ENCODE results near the gene DBNDD2. TPM values are rescaled to one million over a fixed set of nuclear protein-coding genes. Genes with fewer than 3 reads are reported as not detected.

The DBNDD2 gene
- total and polyA plus RNA-seq, 2 experiments from 2014 or later, result 25.8 to 62.5 TPM

DNA sequence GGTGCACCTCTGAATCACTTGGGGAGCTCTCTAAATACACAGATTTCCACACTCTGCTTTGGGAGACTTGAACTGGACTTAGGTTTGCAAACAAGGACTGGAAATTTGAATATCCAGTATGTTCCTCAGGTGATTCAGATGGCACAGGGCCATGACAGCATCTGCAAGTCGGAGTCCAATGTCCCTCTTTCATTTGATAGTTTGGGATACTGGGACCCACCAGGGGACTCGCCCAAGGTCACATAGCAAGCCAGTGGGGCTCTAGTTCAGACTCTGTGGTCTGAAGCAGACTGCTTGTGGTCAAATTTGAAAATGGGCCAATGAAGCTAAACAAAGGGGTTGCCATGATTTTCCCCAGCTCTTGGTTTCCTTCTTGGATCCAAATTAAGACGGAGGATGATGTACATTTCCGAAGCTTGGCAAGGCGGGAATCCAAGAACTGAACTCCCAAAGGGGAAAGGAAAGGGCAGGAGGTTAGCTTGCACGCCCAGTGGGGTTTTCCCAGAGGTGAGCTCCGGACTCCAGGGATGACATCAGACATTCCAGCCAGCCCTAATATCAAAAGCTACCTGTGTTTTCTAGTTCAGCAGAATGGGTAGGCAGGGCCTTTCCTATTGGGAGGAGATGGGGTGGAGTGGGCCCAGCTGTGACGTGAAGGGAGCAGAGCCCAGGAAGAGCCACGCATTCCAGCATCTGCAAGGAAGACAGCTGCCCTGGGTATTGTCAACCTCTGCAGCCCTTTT, 48.5 kb upstream of the DBNDD2 start:
- peaks cover 30% of the 10 kb centered on the region for H3K4me1 Mint-ChIP-seq
- no peak overlapping the region for H3K27ac Mint-ChIP-seq
- H4K20me1 ChIP-seq (replicated peaks; ENCODE audit: insufficient read depth), result 0 out of 2 replicates have a peak, but pooled peaks cover 5% of the 10 kb centered on the region
- H3F3A ChIP-seq (replicated peaks; ENCODE audit: low read depth), result no peaks in the 10 kb centered on the region
- H3K4me3 ChIP-seq, result no peak overlapping the region
- H3K27me3 Mint-ChIP-seq (ENCODE audit: insufficient read depth, low read depth, poor library complexity), result peaks cover 7% of the 10 kb centered on the region
- H3K4me3 Mint-ChIP-seq, result no peak overlapping the region
- H3K4me2 ChIP-seq, result no peak overlapping the region
- TF ChIP-seq POLR2AphosphoS5 (IDR thresholded peaks at IDR 0.05; ENCODE audit: low read depth), result no peak
- TF ChIP-seq, protein P1, sequence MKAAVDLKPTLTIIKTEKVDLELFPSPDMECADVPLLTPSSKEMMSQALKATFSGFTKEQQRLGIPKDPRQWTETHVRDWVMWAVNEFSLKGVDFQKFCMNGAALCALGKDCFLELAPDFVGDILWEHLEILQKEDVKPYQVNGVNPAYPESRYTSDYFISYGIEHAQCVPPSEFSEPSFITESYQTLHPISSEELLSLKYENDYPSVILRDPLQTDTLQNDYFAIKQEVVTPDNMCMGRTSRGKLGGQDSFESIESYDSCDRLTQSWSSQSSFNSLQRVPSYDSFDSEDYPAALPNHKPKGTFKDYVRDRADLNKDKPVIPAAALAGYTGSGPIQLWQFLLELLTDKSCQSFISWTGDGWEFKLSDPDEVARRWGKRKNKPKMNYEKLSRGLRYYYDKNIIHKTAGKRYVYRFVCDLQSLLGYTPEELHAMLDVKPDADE (IDR thresholded peaks at IDR 0.05), result no peak
- no peak for TF ChIP-seq NANOG (IDR thresholded peaks at IDR 0.05; ENCODE audit: borderline replicate concordance)
- TF ChIP-seq, protein P2, sequence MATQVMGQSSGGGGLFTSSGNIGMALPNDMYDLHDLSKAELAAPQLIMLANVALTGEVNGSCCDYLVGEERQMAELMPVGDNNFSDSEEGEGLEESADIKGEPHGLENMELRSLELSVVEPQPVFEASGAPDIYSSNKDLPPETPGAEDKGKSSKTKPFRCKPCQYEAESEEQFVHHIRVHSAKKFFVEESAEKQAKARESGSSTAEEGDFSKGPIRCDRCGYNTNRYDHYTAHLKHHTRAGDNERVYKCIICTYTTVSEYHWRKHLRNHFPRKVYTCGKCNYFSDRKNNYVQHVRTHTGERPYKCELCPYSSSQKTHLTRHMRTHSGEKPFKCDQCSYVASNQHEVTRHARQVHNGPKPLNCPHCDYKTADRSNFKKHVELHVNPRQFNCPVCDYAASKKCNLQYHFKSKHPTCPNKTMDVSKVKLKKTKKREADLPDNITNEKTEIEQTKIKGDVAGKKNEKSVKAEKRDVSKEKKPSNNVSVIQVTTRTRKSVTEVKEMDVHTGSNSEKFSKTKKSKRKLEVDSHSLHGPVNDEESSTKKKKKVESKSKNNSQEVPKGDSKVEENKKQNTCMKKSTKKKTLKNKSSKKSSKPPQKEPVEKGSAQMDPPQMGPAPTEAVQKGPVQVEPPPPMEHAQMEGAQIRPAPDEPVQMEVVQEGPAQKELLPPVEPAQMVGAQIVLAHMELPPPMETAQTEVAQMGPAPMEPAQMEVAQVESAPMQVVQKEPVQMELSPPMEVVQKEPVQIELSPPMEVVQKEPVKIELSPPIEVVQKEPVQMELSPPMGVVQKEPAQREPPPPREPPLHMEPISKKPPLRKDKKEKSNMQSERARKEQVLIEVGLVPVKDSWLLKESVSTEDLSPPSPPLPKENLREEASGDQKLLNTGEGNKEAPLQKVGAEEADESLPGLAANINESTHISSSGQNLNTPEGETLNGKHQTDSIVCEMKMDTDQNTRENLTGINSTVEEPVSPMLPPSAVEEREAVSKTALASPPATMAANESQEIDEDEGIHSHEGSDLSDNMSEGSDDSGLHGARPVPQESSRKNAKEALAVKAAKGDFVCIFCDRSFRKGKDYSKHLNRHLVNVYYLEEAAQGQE (IDR thresholded peaks at IDR 0.05; ENCODE audit: unreplicated experiment), result no peak
- TF ChIP-seq, protein P3, sequence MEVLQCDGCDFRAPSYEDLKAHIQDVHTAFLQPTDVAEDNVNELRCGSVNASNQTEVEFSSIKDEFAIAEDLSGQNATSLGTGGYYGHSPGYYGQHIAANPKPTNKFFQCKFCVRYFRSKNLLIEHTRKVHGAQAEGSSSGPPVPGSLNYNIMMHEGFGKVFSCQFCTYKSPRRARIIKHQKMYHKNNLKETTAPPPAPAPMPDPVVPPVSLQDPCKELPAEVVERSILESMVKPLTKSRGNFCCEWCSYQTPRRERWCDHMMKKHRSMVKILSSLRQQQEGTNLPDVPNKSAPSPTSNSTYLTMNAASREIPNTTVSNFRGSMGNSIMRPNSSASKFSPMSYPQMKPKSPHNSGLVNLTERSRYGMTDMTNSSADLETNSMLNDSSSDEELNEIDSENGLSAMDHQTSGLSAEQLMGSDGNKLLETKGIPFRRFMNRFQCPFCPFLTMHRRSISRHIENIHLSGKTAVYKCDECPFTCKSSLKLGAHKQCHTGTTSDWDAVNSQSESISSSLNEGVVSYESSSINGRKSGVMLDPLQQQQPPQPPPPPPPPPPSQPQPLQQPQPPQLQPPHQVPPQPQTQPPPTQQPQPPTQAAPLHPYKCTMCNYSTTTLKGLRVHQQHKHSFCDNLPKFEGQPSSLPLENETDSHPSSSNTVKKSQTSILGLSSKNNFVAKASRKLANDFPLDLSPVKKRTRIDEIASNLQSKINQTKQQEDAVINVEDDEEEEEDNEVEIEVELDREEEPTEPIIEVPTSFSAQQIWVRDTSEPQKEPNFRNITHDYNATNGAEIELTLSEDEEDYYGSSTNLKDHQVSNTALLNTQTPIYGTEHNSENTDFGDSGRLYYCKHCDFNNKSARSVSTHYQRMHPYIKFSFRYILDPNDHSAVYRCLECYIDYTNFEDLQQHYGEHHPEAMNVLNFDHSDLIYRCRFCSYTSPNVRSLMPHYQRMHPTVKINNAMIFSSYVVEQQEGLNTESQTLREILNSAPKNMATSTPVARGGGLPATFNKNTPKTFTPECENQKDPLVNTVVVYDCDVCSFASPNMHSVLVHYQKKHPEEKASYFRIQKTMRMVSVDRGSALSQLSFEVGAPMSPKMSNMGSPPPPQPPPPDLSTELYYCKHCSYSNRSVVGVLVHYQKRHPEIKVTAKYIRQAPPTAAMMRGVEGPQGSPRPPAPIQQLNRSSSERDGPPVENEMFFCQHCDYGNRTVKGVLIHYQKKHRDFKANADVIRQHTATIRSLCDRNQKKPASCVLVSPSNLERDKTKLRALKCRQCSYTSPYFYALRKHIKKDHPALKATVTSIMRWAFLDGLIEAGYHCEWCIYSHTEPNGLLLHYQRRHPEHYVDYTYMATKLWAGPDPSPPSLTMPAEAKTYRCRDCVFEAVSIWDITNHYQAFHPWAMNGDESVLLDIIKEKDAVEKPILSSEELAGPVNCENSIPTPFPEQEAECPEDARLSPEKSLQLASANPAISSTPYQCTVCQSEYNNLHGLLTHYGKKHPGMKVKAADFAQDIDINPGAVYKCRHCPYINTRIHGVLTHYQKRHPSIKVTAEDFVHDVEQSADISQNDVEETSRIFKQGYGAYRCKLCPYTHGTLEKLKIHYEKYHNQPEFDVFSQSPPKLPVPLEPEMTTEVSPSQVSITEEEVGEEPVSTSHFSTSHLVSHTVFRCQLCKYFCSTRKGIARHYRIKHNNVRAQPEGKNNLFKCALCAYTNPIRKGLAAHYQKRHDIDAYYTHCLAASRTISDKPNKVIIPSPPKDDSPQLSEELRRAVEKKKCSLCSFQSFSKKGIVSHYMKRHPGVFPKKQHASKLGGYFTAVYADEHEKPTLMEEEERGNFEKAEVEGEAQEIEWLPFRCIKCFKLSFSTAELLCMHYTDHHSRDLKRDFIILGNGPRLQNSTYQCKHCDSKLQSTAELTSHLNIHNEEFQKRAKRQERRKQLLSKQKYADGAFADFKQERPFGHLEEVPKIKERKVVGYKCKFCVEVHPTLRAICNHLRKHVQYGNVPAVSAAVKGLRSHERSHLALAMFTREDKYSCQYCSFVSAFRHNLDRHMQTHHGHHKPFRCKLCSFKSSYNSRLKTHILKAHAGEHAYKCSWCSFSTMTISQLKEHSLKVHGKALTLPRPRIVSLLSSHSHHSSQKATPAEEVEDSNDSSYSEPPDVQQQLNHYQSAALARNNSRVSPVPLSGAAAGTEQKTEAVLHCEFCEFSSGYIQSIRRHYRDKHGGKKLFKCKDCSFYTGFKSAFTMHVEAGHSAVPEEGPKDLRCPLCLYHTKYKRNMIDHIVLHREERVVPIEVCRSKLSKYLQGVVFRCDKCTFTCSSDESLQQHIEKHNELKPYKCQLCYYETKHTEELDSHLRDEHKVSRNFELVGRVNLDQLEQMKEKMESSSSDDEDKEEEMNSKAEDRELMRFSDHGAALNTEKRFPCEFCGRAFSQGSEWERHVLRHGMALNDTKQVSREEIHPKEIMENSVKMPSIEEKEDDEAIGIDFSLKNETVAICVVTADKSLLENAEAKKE (CRISPR knock-in tag; IDR thresholded peaks at IDR 0.05), result no peak
- TF ChIP-seq EZH2 (IDR thresholded peaks at IDR 0.05; ENCODE audit: low read depth, unreplicated experiment), result no peak
- no peak for TF ChIP-seq ZNF331 (CRISPR knock-in tag; IDR thresholded peaks at IDR 0.05; ENCODE audit: low read depth)
- no peak for TF ChIP-seq ZNF114 (CRISPR knock-in tag; IDR thresholded peaks at IDR 0.05)
- TF ChIP-seq, protein P4, sequence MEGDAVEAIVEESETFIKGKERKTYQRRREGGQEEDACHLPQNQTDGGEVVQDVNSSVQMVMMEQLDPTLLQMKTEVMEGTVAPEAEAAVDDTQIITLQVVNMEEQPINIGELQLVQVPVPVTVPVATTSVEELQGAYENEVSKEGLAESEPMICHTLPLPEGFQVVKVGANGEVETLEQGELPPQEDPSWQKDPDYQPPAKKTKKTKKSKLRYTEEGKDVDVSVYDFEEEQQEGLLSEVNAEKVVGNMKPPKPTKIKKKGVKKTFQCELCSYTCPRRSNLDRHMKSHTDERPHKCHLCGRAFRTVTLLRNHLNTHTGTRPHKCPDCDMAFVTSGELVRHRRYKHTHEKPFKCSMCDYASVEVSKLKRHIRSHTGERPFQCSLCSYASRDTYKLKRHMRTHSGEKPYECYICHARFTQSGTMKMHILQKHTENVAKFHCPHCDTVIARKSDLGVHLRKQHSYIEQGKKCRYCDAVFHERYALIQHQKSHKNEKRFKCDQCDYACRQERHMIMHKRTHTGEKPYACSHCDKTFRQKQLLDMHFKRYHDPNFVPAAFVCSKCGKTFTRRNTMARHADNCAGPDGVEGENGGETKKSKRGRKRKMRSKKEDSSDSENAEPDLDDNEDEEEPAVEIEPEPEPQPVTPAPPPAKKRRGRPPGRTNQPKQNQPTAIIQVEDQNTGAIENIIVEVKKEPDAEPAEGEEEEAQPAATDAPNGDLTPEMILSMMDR (conservative IDR thresholded peaks at IDR 0.05; ENCODE audit: low read depth in 2 of 2), result no peak
- TF ChIP-seq EZH2phosphoT487 (IDR thresholded peaks at IDR 0.05; ENCODE audit: unreplicated experiment), result no peak
- TF ChIP-seq STAT1 (IDR thresholded peaks at IDR 0.05; ENCODE audit: unreplicated experiment), result no peak
- no peak for TF ChIP-seq JUNB (IDR thresholded peaks at IDR 0.05; ENCODE audit: unreplicated experiment)
- no peak for TF ChIP-seq CREB1 (CRISPR knock-in tag; IDR thresholded peaks at IDR 0.05; ENCODE audit: low read depth)
- H3K4me1 ChIP-seq (ENCODE audit: insufficient read depth), result peaks cover 17% of the 10 kb centered on the region
- peaks cover 10% of the 10 kb centered on the region for H3K79me2 ChIP-seq (replicated peaks; ENCODE audit: insufficient read depth)
- ATAC-seq (no peak), DNase-seq (ENCODE audit: low spot score) (no peak)
- H2AFZ ChIP-seq, result 0 out of 2 replicates have a peak overlapping the region, but pooled peaks have one; percentile 38
- H3K27me3 ChIP-seq (ENCODE audit: insufficient read depth), result no peaks in the 10 kb centered on the region
- H3K9me2 ChIP-seq (ENCODE audit: insufficient read depth), result no peaks in the 10 kb centered on the region
- H3K27ac ChIP-seq (ENCODE audit: low read depth), result no peak overlapping the region
- no peaks in the 10 kb centered on the region for H3K36me3 Mint-ChIP-seq (ENCODE audit: low read depth)
- H3K36me3 ChIP-seq (ENCODE audit: insufficient read depth), result no peaks in the 10 kb centered on the region
- H3K9me3 Mint-ChIP-seq, result no peaks in the 10 kb centered on the region

Measured in GM23338 (cell line).